ENCODE data around the gene SLC38A4.
"Not testable (repeated sequence)": the region's sequence is repeated elsewhere in the genome, so short reads cannot be mapped to it uniquely, and the experiment has no call there.

Gene SLC38A4, protein sequence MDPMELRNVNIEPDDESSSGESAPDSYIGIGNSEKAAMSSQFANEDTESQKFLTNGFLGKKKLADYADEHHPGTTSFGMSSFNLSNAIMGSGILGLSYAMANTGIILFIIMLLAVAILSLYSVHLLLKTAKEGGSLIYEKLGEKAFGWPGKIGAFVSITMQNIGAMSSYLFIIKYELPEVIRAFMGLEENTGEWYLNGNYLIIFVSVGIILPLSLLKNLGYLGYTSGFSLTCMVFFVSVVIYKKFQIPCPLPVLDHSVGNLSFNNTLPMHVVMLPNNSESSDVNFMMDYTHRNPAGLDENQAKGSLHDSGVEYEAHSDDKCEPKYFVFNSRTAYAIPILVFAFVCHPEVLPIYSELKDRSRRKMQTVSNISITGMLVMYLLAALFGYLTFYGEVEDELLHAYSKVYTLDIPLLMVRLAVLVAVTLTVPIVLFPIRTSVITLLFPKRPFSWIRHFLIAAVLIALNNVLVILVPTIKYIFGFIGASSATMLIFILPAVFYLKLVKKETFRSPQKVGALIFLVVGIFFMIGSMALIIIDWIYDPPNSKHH

DNA sequence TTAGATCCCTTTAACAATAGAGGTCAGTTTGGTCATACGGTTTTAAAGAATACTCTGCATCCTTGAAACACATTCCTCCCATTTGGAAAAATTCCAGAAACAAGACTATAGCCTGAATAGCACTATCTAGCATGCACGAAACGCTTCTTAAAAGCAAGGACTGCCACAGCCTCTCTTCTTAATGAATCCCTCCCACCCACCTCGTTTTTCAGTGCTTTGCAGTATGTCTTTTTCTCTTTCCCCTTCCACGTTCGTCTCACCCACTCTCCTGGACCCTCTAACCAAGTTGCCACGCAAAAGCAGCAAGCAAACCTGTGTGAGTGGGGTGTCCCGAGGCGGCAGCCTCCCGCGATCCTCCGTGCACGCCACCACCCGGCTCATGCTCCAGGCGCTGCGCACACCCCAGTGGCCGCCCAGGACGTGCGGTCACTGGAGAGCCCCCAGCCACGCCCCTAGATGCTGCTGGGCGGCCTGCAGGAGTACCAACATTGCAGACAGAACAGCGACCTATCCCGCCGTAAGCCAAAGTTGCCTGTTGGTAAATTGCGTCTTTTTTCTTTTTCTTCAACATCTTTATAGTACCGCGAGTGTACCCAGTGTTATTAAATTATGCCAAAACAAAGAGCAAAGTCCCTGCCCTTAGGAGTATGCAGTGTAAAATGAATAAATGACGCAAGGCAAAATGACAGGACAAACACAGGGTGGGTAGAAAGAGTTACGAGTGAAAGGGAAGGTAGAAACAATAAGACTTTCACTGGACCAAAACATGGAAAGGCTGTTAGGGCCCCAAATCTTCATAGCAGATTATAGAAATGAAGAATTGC, at the start of gene SLC38A4:
SLC38A4 (minus strand) TSS at position 407 of the 824 bp plus-strand sequence. CDS start 32,926 bp downstream, outside the sequence.
- DNase-seq: no peak

DNA sequence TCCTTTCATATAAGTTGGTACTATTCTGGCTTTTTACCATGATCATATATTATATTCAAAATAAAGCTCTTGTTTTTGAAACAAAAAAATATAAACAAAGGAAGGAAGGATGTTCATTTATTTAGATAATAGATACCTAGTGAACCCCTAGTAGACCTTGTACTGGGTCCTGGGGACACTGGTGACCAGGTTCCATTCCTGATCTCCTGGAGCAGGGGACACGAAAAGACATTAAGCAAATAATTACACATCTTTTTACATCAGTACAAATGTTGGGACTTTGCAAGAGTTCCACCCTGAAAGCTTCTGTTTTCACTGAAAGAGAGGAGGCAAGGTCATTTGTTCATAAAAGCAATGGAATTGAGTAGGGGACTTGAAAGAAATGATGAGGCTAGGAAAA, 49.3 kb upstream of the SLC38A4 start:
- DNase-seq: no peak

DNA sequence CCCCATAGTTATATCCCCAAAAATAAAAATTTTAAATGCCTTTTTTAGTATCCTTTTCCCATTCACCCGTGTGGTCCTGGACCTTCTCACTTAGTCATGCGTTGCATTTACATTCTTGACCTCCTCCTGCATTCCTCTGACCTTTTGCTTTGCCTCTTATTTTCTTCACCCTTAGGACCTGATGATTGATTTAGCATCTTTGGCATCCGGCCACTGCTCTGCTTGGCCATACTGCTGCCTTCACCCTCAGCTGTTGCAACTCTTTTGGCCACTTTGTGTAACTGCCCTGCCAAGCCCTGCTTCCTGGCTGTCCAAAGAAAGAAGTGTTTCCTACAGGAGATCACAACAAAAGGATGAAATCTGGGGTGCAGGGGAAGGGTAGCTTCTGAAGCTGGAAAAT, 48.8 kb upstream of the SLC38A4 start:
- no peak for DNase-seq

DNA sequence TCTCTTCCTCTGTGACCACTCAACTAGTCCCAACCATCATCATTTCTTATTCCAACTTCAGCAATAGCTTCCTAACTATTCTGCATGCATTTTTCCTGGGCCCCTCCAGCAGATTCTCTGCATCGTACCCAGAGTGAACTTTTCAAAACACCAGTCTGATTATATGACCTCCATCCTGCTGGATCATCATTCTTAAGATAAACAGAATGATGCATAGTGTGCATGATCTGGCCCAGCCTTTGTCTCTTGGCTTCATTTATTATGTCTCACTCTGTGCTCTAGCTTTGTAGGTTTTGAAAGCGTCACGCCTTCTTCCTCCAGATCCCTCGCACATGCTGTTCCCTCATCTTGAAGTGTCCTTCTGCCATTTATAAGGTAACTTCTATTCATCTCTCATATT, 46.3 kb upstream of the SLC38A4 start:
- no peak for DNase-seq

DNA sequence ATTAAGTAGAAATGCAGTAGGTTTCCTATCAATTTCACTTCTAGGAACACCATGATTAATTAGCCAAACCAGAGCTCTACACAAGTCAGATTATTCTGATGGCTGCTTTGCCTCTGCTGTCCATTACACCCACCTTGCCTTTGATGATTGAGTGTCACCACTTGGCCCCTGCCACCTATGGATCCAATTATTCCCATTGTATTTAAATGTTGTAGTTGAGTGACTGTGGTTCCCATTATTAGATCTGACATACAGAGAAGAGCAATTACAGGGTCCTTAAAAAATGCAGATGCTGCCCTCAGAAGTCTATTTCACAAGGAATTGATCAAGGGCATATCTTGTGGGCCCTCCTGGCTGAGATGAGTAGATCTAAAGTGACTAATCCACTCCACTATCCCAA, 39.5 kb upstream of the SLC38A4 start:
- no peak for DNase-seq

DNA sequence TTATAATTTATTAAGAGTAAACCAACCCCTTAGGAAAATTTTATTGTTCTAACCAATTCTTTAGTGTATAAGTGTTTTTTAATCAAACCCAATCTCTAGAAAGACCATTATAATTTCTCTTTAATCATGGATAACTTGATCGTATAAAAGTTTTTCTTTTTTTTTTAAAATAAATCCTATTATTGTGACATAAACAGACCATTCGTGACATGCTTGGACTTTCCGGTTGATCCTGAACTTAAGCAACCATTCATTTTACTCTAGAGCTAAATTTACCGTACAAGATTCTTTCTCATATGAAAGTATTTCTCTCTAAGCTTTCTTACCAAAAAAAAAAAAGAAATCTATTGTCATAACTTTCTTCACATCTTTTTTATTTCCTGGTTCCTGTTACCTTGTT, 32.6 kb upstream of the SLC38A4 start:
- no peak for DNase-seq

DNA sequence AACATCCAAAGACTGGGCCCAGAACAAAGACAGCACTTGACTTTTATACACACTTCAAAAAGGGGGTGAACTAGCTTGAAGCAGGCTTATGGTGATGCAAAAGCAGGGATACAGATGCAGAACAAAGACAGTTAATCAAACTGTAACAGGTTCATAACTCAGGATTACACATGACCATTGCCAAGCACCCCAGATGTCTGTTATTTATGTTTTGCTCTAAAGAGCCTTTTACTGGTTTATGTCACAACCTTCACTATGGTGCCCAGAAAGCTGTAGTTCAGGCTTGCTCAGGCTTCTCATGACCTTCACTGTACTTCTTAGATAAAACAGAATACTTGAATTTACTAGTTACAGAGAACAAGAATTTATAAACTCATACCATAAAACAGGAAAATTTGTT, 31.7 kb upstream of the SLC38A4 start:
- no peak for DNase-seq

DNA sequence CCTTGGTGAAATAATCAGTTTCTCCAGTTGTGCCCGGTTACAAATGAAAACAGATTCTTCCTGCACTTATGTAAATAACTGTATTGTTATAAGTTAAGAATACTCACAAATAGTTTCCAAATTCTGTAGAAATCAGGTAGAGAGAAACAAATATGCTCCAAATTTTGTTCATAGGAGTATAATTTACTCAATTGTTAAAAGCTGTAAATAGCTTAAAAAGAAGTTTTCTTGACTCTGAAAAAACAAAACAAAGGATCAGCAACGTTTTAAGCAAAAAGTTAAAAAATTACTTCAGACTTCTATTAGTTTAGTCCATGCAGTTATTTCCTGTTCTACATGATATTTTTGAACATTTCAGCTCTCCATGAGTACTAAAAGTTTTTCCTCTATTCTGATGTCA, 30.0 kb upstream of the SLC38A4 start:
- no peak for DNase-seq

DNA sequence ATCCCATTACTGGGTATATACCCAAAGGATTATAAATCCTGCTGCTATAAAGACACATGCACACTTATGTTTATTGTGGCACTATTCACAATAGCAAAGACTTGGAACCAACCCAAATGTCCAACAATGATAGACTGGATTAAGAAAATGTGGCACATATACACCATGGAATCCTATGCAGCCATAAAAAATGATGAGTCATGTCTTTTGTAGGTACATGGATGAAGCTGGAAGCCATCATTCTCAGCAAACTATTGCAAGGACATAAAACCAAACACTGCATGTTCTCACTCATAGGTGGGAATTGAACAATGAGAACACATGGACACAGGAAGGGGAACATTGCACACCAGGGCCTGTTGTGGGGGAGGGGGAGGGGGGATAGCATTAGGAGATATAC, 28.4 kb upstream of the SLC38A4 start:
- not testable (repeated sequence) for DNase-seq

DNA sequence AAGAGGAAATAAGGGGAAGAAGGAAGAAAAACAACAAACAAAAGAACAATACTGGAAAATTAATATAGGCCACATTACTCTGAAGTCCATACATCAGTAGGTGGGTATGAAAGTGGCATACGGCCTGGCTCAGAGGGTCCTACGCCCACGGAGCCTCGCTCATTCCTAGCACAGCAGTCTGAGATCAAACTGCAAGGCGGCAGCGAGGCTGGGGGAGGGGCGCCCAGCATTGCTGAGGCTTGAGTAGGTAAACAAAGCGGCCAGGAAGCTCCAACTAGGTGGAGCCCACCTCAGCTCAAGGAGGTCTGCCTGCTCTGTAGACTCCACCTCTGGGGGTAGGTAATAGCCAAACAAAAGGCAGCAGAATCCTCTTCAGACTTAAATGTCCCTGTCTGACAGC, 23.0 kb upstream of the SLC38A4 start:
- DNase-seq: not testable (repeated sequence)

DNA sequence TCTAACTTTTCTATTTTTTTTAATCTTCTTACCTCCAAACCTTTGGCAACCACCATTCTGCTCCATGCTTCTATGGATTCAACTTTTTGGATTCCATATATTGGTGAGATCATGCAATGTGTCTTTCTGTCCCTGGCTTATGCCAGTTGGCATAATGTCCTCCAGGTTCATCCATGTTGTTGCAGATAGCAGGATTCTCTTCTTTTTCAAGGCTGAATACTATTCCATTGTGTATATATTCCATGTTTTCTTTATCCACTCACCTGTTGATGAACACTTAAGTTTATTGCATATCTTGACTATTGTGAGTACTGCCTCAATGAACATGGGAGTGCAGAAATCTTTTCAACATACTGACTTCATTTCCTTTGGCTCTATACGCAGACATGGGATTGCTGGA, 21.2 kb upstream of the SLC38A4 start:
- no peak for DNase-seq

DNA sequence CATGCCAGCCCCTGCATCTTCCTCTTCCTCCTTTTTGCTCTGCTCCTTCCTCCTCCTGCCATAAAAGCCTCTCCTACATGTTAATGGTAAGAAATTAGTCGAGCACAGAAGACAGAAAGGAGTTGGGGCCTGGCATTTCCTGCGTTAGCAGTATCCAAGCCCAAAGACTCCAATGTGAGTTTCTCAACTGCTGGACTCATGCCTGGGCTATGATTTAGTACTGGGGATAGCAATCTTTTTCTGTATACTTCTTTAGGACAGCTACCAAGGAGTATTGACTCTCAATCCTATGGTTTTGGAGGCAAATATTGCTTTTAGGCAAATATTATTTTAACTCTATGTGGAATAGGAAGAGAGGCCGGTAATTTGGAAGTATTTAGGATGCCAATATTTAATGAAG, 18.0 kb upstream of the SLC38A4 start:
- no peak for DNase-seq

DNA sequence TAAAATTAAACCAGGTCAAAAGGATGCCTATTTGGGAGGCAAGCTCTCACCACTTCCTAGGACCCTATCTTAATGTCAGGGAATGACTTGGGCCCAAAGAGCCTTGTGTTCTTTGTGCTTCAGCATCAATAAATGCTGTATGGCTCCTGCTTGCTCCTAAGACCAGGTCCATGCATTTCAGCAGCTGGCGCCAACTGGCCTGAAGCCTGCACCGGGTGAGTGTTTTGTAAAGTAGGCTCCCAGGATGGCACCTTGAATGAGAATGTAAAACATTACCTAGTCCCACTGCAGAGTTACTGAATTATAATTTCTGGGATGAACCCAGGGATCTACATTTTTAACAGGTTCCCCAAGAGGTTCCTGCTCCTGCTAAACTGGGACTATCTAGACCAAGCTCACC, 16.1 kb upstream of the SLC38A4 start:
- no peak for DNase-seq

DNA sequence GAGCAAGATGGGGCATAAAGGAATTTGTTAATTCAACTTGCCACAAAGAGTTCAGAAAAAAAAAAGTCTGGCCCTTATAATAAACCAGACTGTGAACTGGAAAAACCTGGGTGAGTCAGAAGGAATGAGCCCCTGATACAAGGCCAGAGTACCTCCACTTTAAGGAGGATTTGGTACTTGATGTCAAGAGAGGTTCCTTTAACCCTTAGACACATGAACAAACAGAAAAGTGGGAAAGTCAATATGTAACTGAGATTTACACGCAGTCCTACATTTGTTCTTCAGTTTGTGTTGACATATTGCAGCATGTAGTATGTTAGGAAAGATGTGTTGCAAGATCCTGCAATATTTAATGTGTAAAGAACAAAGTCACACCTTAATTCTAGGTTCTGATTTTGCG, 14.2 kb upstream of the SLC38A4 start:
- no peak for DNase-seq

DNA sequence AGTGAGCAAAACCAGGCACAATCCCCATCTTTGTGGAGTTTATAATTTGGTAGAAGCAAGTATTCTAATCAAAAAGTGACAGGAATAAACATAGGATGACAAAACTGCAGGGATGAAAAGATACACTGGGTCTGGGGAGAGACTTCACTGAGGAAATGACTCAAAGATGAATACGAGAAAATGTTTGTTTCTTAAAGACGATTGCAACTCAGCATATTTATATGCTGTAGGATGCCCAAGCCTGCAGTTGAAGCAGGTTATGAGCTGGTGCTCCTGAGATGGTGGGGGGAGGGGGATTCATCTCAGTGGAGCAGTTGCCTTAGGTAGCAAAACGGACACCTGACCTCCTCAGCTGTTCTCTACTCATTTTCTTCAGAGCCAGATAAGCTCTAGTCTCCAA, 13.4 kb upstream of the SLC38A4 start:
- no peak for DNase-seq

DNA sequence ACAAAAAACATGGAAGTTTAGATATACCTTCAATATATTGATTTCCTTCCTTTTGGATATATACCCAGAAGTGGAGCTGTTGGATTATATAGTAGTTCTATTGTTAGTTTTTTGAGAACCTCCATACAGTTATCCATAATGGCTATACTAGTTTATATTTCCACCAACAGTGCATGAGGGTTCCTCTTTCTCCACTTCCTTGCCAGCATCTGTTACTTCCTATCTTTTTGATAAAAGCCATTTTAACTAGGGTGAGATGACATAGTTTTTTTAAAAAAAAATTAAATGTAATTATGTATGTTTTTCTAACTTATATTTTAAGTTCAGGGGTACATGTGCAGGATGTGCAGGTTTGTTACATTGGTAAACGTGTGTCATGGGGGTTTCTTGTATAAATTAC, 10.0 kb upstream of the SLC38A4 start:
- DNase-seq: no peak

DNA sequence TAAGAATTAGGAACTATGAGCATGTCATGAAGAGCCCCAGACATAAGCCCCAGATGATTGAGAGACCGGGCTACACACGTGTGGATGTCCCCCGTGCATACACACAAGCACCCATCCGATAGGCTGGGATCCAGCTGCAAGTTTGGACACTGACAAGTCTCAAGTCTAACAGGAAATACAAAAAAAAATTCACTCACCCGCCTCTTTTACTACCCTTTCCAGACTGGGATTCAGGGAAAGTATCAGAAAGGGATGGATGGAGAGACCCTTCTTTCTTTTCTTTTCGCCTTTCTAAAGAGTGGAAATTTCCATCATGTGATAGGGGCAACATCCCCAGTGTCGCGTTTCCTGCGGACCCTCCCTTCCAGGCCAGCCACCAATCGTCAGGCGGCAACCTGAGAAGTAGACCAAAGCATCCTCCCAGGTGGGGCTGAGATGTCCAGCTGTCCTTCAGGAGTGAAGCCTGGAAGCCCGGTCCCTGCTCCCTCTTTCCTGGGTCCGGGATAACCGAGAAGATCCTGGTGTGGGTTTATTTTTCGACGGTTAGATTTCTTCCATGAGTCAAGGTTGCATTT, 6.4 kb upstream of the SLC38A4 start:
- no peak for DNase-seq

DNA sequence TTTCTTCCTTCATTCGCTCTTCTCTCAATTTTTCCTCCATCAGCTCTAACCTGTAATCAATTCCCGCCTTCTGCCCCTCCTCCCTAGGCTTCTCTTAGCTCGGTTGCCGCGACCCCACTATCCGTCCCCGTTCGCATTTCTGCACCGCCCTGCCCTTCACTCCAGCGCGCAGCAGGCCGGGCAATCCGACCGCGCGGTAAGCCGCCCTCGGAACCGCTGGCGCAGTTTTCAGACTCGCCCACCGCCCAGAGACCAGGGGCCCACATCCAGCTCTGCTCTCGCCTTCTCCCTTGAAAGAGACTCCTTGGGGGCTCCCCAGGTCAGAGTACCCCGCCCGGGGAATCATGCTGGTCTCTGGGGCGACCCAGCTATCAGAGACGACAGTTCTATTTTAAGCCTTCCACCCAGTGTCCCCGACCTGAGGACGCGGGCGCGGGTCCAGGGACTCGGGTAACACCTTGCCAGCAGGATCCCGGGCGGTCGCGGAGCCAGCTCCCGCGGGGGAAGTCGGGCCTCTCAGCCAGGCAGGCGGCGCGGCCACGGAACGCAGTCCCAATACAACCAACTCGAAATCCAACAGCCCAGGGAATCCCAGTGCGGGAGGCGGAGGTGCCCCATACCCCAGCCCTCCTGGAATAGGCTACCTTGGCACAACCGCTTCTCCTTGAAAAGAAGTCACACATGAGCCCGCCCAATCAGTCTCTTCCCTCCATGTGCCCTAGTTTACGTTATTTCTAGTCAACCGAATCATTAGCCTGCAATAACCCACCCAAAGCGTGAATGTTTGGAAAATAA, 5.7 kb upstream of the SLC38A4 start:
- DNase-seq: no peak

DNA sequence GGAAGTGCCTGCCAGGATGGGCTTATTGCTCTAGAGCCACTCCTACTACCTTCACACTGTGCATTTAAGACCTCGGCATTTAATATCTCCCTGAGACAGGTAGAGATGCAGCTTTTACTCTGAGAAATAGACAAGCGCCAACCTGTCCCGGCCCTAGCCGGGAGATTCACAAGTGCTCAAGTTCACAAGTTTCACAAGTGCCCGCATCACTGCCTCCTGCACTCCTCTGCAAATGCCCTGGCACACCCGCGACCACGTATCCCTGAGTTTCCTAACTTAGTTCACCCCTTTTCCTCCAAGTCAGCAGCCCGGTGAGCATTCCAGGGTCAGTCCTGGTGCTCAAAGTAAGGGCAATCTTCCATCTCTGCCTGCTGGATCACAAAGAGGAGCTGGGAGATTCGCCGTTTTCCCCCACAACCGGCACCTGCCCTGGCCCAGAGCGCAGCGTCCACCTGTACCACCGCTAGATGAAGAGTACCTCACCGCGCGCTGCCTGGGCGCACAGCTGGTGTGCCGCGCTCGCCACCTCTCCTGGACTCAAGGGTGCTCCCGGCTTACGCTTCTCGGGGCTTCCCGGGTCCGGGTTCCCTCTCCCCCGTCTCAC, 5.0 kb upstream of the SLC38A4 start:
- DNase-seq: no peak

DNA sequence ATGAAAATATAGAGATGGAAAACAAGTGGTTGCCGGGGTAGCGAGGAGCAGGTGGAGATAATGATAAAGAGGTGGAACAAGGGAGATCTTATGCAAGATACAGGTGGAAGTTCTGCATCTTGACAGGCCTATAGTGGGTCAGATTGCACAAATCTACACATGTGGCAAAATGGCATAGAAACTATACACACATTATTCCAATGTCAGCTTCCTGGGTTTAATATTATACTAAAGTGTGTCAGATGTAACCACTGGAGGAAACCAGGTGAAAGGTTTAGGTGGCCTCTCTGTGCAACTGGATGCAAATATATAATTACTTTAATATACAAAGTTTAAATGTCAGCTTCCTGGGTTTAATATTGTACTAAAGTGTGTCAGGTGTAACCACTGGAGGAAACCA, 1.1 kb downstream of the SLC38A4 start:
- no peak for DNase-seq

DNA sequence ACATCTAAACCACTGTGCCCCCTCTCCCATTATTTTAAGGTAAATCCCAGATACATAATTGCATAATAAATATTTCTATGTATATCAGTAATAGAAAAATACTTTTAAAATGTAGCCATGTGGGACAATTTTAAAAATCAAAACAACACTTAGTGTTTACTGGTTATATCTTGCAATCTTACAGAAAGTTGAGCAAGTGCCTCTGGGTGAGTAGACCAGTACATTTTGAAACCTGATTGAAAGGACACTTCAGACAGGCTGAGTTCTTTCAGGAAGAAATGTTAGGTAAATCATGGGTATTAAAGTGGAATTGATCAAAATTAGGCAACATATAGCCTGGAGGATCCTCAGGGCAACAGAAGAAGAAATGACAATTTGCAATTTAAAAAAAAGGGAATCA, 7.2 kb downstream of the SLC38A4 start:
- DNase-seq: no peak

DNA sequence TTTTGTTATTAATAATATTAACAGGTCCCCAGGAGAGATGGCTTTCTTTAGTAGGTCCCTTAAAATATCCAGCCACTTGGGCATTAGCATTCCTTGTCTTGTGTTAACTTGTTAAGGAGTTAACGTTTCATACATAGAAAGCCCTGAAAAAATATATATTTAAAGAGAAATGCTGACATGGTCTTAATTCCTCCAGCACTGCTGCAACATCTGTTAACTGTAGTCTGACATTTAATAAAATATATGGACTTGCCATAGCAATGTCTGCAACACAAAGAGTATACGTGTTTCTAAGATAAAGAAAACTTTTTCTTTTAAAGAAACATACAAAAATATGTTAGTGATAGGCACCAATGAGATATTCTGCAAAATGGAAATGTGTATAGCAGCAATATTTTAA, 10.0 kb downstream of the SLC38A4 start:
- no peak for DNase-seq

All from stimulated activated naive CD4-positive, alpha-beta T cell (primary cell).